ENCODE results near the gene EHMT1. TPM values are rescaled to one million over a fixed set of nuclear protein-coding genes. Genes with fewer than 3 reads are reported as not detected.

Gene EHMT1
- total and polyA plus RNA-seq, 2 of the 13 experiments (the other 11 are each of a cell fraction or from before 2014, with no cell fraction given), result 23.0 to 27.1 TPM

GRCh38 chr9:137670391-137671195, 51.8 kb downstream of the EHMT1 start (continued):
- TF ChIP-seq CCDC6 (CRISPR knock-in tag; IDR thresholded peaks at IDR 0.05) (peak; percentile 59; the same call in 1 of the 2 replicates), ZNF282 (IDR thresholded peaks at IDR 0.05; ENCODE audit: partially characterized antibody) (no peak), RBM22 (optimal IDR thresholded peaks at IDR 0.05; ENCODE audit: low read length) (no peak), ZBTB40 (IDR thresholded peaks at IDR 0.05) (no peak), ZBTB40 (CRISPR knock-in tag; IDR thresholded peaks at IDR 0.05) (peak; percentile 76; the same call in 1 of the 2 replicates), ZFP41 (CRISPR knock-in tag; IDR thresholded peaks at IDR 0.05; ENCODE audit: borderline replicate concordance) (no peak), ADNP (CRISPR knock-in tag; IDR thresholded peaks at IDR 0.05) (no peak), KLF13 (CRISPR knock-in tag; IDR thresholded peaks at IDR 0.05) (no peak), KLF15 (CRISPR knock-in tag; IDR thresholded peaks at IDR 0.05; ENCODE audit: borderline replicate concordance) (no peak), CREB1 (IDR thresholded peaks at IDR 0.05) (no peak), CREB1 (CRISPR knock-in tag; IDR thresholded peaks at IDR 0.05) (no peak), NCOA1 (CRISPR knock-in tag; IDR thresholded peaks at IDR 0.05) (no peak), ZNF281 (CRISPR knock-in tag; IDR thresholded peaks at IDR 0.05; ENCODE audit: borderline replicate concordance) (peak; percentile 78; the same call in 1 of the 2 replicates), ZSCAN21 (CRISPR knock-in tag; IDR thresholded peaks at IDR 0.05; ENCODE audit: borderline replicate concordance) (0 out of 2 replicates have a peak, but pooled peaks have one; percentile 12), TOE1 (CRISPR knock-in tag; IDR thresholded peaks at IDR 0.05) (no peak)

Data from HepG2 (cell line).